PC-3 (cell line): ENCODE results near the gene SEC31B. TPM values are rescaled to one million over a fixed set of nuclear protein-coding genes. Genes with fewer than 3 reads are reported as not detected.

Experiments used
- ATAC-seq: fragments of 200-7000 bp; cut with Tn5 transposase; 2 replicates; pipeline ENCODE4 v1.9.1; 2020; ENCODE audit warnings: mild to moderate bottlenecking, moderate library complexity
- BruUV-seq: library from RNA; stranded (reverse); fragments of 400-500 nt; replicated peaks from 2 replicates; lab custom pipeline; 2021; lab: Mats Ljungman, UMichigan
- CTCF ChIA-PET: fragments of 300-600 bp; sonication (Branson Sonifier 250); formaldehyde crosslinking; loops from one replicate; lab custom pipeline; 2022; ENCODE audit warnings: antibody characterized with exemption; lab: Charles Lee
- POLR2A ChIA-PET: fragments of 300-600 bp; sonication (Branson Sonifier 250); formaldehyde crosslinking; loops from one replicate; lab custom pipeline; 2022; ENCODE audit warnings: antibody characterized with exemption; ENCODE audit not compliant: unreplicated experiment; lab: Charles Lee
- DNase-seq: peaks from one replicate; pipeline ENCODE4 v3.0.0-alpha.2; 2015
- H2AFZ ChIP-seq: fragments of 300-600 bp; sonication (generic); 2 replicates; pipeline ENCODE4 v1.6.0; 2016; ENCODE audit warnings: antibody characterized with exemption, low read length
- H3F3A ChIP-seq: fragments of 300-600 bp; sonication (generic); one replicate; pipeline ENCODE4 v1.6.0; 2017; ENCODE audit warnings: antibody characterized with exemption, low read length, control low read depth, mild to moderate bottlenecking; ENCODE audit not compliant: unreplicated experiment
- H3K27ac ChIP-seq: fragments of 300-600 bp; sonication (generic); 2 replicates; pipeline ENCODE4 v1.5.1; 2016; ENCODE audit warnings: mild to moderate bottlenecking, low read length
- H3K27me3 ChIP-seq: fragments of 300-600 bp; sonication (generic); 2 replicates; pipeline ENCODE4 v1.6.1; 2016; ENCODE audit warnings: low read length, mixed read lengths
- H3K36me3 ChIP-seq: fragments of 300-600 bp; sonication (generic); 2 replicates; pipeline ENCODE4 v1.6.1; 2016; ENCODE audit warnings: low read depth, mixed run types, low read length, mixed read lengths
- H3K4me1 ChIP-seq: fragments of 300-600 bp; sonication (generic); 2 replicates; pipeline ENCODE4 v1.5.1; 2016; ENCODE audit warnings: low read length; ENCODE audit not compliant: insufficient read depth
- H3K4me2 ChIP-seq: fragments of 300-600 bp; sonication (generic); 2 replicates; pipeline ENCODE4 v1.6.0; 2016; ENCODE audit warnings: low read length
- H3K4me3 ChIP-seq: fragments of 300-600 bp; sonication (generic); 2 replicates; pipeline ENCODE4 v1.5.1; 2016; ENCODE audit warnings: mild to moderate bottlenecking, low read length, mixed read lengths
- H3K79me2 ChIP-seq: fragments of 300-600 bp; sonication (generic); 2 replicates; pipeline ENCODE4 v1.6.1; 2017; ENCODE audit warnings: low read length, mixed read lengths
- H3K9ac ChIP-seq: fragments of 300-600 bp; sonication (generic); 2 replicates; pipeline ENCODE4 v1.6.0; 2016; ENCODE audit warnings: mild to moderate bottlenecking, low read length
- H3K9me2 ChIP-seq: fragments of 300-600 bp; sonication (generic); replicated peaks from 2 replicates; pipeline ENCODE4 v1.6.1; 2016; ENCODE audit warnings: mixed run types, low read length, mixed read lengths
- H3K9me3 ChIP-seq: fragments of 300-600 bp; sonication (generic); 2 replicates; pipeline ENCODE4 v1.6.1; 2016; ENCODE audit warnings: low read length, mixed read lengths
- H4K20me1 ChIP-seq: fragments of 300-600 bp; sonication (generic); 2 replicates; pipeline ENCODE4 v1.6.1; 2016; ENCODE audit warnings: low read length, mixed read lengths
- EZH2 ChIP-seq: fragments of 300-600 bp; sonication (generic); IDR thresholded peaks from one replicate; pipeline ENCODE4 v1.6.1; 2017; ENCODE audit warnings: antibody characterized with exemption, mild to moderate bottlenecking, low read length; ENCODE audit not compliant: unreplicated experiment
- EZH2phosphoT487 ChIP-seq: fragments of 300-600 bp; sonication (generic); IDR thresholded peaks from 2 replicates; pipeline ENCODE4 v1.6.1; 2018; ENCODE audit warnings: mild to moderate bottlenecking, antibody characterized with exemption, low read length, borderline replicate concordance
- intact Hi-C: fragments of 100-400 bp; cut with micrococcal nuclease; formaldehyde crosslinking; loops from 2 replicates; pipeline ENCODE4 v1.9.0; 2023
- total RNA-seq: library from RNA; depleted of rRNA; stranded (reverse); fragments of >200 nt; gene quantifications from 2 replicates; pipeline ENCODE4 v1.2.3, GENCODE V29; 2014
- TF ChIP-seq, protein P1 (sequence below): fragments of 300-600 bp; sonication (generic); conservative IDR thresholded peaks from 2 replicates; pipeline ENCODE4 v1.5.1; 2017; ENCODE audit warnings: antibody characterized with exemption, low read depth, mild to moderate bottlenecking, low read length

SEC31B gene
- total RNA-seq, 1 experiment from 2014 or later, result 1.6 TPM

DNA sequence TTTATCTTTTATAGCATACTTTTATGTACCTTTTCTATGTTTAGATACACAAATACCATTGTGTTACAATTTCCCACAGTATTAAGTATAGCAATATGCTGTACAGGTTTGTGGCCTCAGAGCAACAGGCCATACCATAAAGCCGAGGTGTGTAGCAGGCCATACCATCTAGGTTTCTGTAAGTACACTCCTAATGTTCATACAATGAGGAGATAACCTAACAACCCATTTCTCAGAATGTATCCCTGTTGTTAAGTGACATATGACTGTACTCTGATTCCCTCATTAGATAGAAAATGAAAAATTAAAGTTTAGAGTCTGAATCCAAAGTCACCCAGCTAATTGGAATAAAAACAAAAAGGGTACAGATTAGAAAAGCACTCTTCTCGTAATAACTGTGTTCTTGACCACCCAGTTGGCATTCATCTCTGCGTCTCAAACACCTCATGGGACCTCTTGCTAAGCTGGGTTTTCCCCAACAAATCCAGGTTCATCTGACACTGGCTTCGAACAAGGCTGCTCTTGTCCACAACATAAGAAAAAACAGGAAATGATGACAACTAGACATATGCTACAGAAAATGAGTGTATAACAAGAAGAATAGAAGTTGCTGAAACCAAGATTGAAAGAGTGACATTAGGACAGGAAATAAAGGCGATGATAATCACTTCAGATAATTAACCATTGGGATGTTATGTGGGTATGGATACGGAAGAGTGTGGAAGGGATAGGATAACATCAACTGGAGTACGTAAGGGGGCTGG is 8.6 kb upstream of the SEC31B start:
- ATAC-seq (no peak), DNase-seq (no peak)
- Histone ChIP-seq H3K4me3 (peak overlapping the region; percentile 99), H3K27ac (no peak overlapping the region), H3K79me2 (peaks cover 34% of the 10 kb centered on the region), H3K4me1 (peaks cover 12% of the 10 kb centered on the region), H4K20me1 (no peaks in the 10 kb centered on the region), H2AFZ (no peak overlapping the region), H3K36me3 (peaks cover 10% of the 10 kb centered on the region), H3K9ac (0 out of 2 replicates have a peak overlapping the region, but pooled peaks have one; percentile 94), H3K9me2 (no peaks in the 10 kb centered on the region), H3K4me2 (peak overlapping the region; percentile 91), H3F3A (no peaks in the 10 kb centered on the region), H3K9me3 (no peaks in the 10 kb centered on the region), H3K27me3 (no peaks in the 10 kb centered on the region)
- intact Hi-C loops, result no loop called here
- TSS peak; percentile 49 for BruUV-seq
- TF ChIP-seq EZH2phosphoT487, result no peak
- TF ChIP-seq, protein P1, sequence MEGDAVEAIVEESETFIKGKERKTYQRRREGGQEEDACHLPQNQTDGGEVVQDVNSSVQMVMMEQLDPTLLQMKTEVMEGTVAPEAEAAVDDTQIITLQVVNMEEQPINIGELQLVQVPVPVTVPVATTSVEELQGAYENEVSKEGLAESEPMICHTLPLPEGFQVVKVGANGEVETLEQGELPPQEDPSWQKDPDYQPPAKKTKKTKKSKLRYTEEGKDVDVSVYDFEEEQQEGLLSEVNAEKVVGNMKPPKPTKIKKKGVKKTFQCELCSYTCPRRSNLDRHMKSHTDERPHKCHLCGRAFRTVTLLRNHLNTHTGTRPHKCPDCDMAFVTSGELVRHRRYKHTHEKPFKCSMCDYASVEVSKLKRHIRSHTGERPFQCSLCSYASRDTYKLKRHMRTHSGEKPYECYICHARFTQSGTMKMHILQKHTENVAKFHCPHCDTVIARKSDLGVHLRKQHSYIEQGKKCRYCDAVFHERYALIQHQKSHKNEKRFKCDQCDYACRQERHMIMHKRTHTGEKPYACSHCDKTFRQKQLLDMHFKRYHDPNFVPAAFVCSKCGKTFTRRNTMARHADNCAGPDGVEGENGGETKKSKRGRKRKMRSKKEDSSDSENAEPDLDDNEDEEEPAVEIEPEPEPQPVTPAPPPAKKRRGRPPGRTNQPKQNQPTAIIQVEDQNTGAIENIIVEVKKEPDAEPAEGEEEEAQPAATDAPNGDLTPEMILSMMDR, result no peak
- no peak for TF ChIP-seq EZH2
- CTCF ChIA-PET, result no interaction called here
- POLR2A ChIA-PET, result no interaction called here

DNA sequence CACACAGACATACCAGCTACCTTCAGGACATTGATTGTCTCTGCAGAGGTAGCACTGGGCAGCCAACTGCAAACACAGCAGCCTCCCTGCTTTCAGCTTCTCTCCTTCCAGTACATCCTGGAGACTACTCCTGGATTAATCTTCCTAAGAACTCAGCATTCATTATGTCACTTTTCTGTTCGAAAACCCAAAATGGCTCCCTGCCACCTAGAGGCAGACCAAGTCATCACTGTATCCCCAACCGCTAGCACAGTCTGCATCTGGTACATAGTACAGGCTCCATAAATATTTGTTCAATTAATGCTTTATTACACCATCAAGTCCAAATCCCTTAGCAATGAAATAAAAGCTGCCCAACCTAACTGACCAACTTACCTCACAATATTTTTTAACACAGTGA is 5.0 kb upstream of the SEC31B start:
- H3K27ac ChIP-seq, result no peak overlapping the region
- intact Hi-C loops, result loop anchor here (5.0 kb wide), 1 partner anchor 177 kb away; the partner anchor contains the start of gene SCD
- H3K36me3 ChIP-seq, result peaks cover 10% of the 10 kb centered on the region
- POLR2A ChIA-PET, result no interaction called here
- H3K9ac ChIP-seq, result no peak overlapping the region
- CTCF ChIA-PET, result interaction anchor here (0.7 kb wide), 1 partner anchor 86 kb away, joined by 3 read pairs; no protein-coding TSS in a partner anchor
- BruUV-seq, result no TSS peak
- no peak overlapping the region for H3K4me3 ChIP-seq
- no peak overlapping the region for H2AFZ ChIP-seq
- H3K9me2 ChIP-seq, result no peaks in the 10 kb centered on the region
- no peaks in the 10 kb centered on the region for H3F3A ChIP-seq
- H4K20me1 ChIP-seq, result no peaks in the 10 kb centered on the region
- H3K4me1 ChIP-seq, result peaks cover 30% of the 10 kb centered on the region
- no peak overlapping the region for H3K4me2 ChIP-seq
- no peaks in the 10 kb centered on the region for H3K9me3 ChIP-seq
- DNase-seq (no peak), ATAC-seq (no peak)
- H3K27me3 ChIP-seq, result no peaks in the 10 kb centered on the region
- TF ChIP-seq, protein P1, result peak; percentile 19; the same call in 1 of the 2 replicates
- no peak for TF ChIP-seq EZH2phosphoT487
- peaks cover 26% of the 10 kb centered on the region for H3K79me2 ChIP-seq

DNA sequence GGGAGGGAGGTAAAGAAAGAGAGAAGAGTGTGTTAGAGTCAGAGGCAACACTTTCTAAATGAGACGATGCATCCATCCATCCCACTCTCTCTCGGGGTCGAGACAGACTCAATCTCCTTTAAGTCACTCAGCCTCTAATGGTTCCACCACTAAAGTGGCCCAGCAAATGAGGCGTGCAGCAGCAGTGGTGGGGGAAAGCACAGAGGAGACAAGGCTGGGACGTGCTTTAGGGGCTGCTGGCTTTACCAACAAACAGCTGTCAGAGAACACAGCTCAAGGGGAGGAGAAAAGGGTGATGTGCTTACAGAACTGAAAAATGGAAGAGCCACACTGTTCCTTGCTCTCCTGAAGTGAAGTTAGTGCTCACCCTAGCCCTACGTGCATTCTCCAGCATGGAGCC is 4.5 kb upstream of the SEC31B start:
- no peak overlapping the region for H3K4me3 ChIP-seq
- no peak overlapping the region for H3K4me2 ChIP-seq
- no peak overlapping the region for H3K9ac ChIP-seq
- no peaks in the 10 kb centered on the region for H4K20me1 ChIP-seq
- BruUV-seq, result no TSS peak
- no peaks in the 10 kb centered on the region for H3K9me3 ChIP-seq
- no peaks in the 10 kb centered on the region for H3K9me2 ChIP-seq
- TF ChIP-seq, protein P1, result no peak
- TF ChIP-seq EZH2 (no peak), EZH2phosphoT487 (no peak)
- DNase-seq, result no peak
- H3K4me1 ChIP-seq, result peaks cover 30% of the 10 kb centered on the region
- peaks cover 10% of the 10 kb centered on the region for H3K36me3 ChIP-seq
- intact Hi-C loops, result loop anchor here (5.0 kb wide), 1 partner anchor 177 kb away; the partner anchor contains the start of gene SCD
- POLR2A ChIA-PET, result no interaction called here
- CTCF ChIA-PET, result no interaction called here
- H3K27ac ChIP-seq, result no peak overlapping the region
- H3K27me3 ChIP-seq, result no peaks in the 10 kb centered on the region
- H3F3A ChIP-seq, result no peaks in the 10 kb centered on the region
- peaks cover 22% of the 10 kb centered on the region for H3K79me2 ChIP-seq
- H2AFZ ChIP-seq, result no peak overlapping the region
- ATAC-seq, result no peak
